Left ventricle myocardium superior (tissue), 1 donor: ENCODE measurements around the gene CD207. TPM values are rescaled to one million over a fixed set of nuclear protein-coding genes. Genes with fewer than 3 reads are reported as not detected.
A peak's percentile ranks its signal among the peaks of the same experiment; 100 is the strongest.

Experiments used
- ATAC-seq: fragments of 200-7000 bp; cut with Tn5 transposase; one replicate; pipeline ENCODE4 v1.9.1; 2020; ENCODE audit warnings: mild to moderate bottlenecking, moderate library complexity
- DNase-seq: peaks from one replicate; pipeline ENCODE4 v3.0.0-alpha.2; 2020
- intact Hi-C: fragments of 100-400 bp; cut with micrococcal nuclease; formaldehyde crosslinking; loops from one replicate; pipeline ENCODE4 v1.11.0; 2022
- total RNA-seq: library from RNA; stranded (reverse); fragmentation: NEBNext Ultra II Directional; extraction: Animal tissue kit (Norgen Biotek cat#: 25700); gene quantifications from one replicate; pipeline ENCODE4 v1.2.1, GENCODE V29; 2021
- donor health status: DM: no; HTN: yes; CAD: no; lungs with severe emphysema.

CD207 gene
- total RNA-seq, 1 donor from 2014 or later = not detected

- intact Hi-C loops = no loop called here
- no peak for DNase-seq
- ATAC-seq = no peak
Observed at GRCh38 chr2:70831861-70832260, 3.8 kb downstream of the CD207 start.

- intact Hi-C loops = no loop called here
- DNase-seq (peak; percentile 59), ATAC-seq (peak; percentile 65)
Observed at GRCh38 chr2:70830366-70830765, 5.2 kb downstream of the CD207 start.

DNA sequence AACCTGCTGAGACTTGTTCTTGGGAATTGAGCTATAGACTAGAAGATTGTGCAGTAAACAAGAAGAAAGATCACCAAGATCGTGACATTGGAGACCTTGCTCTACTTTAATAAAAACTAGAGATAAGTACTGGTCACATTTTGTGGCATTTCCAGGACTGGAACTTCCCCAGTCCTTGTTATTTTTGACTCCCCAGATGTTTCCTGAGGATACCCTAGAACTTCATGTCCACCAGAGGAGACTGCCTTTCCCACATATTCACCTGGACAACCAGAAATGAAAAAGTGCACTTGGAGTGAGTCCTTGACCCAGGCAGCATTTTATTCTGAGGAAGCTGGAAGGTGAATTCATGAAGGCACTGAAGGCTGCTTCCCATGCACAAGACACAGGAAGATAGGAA lies 5.7 kb downstream of the CD207 start:
- no peak for ATAC-seq

GRCh38 chr2:70828914-70829824 lies 6.4 kb downstream of the CD207 start:
- DNase-seq (no peak), ATAC-seq (peak; percentile 60)
- intact Hi-C loops = no loop called here

More for the DNA sequence above, 5.7 kb downstream of the CD207 start:
- intact Hi-C loops = no loop called here
- no peak for DNase-seq

GRCh38 chr2:70828115-70828514 lies 7.5 kb downstream of the CD207 start:
- intact Hi-C loops = no loop called here
- DNase-seq (no peak), ATAC-seq (no peak)

DNA sequence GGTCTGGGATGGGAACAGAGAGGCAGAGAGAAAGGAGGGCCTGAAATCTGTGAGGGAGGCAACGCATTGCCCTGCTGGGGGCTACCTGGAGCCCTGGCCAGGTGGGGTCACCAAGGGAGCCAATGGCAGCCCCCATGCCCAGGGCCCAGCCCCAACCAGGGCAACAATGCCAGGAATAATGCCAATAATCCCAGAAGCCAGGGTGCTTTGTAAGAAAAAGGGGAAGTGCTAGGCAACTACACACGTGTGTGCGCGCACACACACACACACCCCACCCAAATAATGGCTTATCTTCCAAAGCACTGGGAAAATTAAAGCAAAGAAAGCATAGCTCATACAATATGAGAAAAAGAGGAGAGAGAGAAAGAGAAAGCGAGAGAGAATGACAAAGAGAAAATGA lies 8.2 kb downstream of the CD207 start:
- no peak for DNase-seq
- intact Hi-C loops = no loop called here
- ATAC-seq = no peak

DNA sequence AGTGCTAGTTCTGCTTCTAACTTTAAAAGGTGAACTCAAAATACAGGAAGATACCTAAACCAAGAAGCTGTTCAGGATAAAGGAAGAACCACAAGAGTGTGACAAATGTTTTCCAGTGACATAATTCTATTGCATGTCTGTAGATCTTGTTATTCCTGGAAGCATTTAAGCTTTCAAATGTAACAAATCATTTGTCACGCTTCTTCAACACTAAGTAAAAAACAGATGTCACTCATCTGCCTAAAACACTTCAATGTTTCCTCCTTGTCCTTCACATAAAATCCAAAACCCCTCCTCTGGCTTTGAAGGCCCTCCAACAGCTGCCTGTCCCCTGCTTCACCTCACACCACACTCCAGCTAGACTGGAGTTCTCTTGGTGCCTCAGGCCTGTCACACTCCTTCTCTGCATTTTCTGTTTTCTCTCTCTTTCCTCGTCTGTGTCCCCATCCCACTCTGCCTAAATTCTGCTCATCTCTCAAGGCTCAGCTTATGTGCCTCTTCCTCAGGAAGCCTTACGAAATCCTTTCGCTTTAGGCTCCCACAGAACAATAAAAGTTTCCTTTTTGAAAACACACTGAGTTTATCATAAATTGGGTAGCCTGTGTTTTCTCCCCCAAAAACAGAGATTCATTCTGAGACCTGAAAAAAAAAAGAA lies 8.8 kb downstream of the CD207 start:
- intact Hi-C loops = no loop called here
- no peak for ATAC-seq
- no peak for DNase-seq

- ATAC-seq = no peak
- DNase-seq = no peak
- intact Hi-C loops = no loop called here
Observed at GRCh38 chr2:70823249-70823648, 12.4 kb downstream of the CD207 start.

DNA sequence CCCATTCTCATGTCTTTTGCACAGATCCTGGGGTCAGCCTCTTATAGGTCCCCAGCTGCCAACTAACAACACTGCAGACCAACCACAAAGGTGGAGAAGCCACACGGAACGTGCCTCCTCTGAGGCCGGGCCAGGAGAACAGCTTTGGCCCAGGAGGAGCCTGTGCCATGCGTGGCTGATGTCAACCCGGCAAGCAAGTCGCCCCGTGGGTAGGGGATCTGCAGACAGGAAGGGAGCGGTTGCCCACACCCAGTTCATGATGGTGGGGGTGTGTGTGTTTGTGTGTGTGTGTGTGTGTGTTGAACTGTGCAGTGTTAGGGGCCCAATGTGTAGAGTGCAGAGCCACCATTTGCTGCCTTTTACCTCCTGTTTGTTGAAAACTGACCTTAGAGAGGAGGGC lies 12.8 kb downstream of the CD207 start:
- no peak for DNase-seq
- no peak for ATAC-seq
- intact Hi-C loops = no loop called here

DNA sequence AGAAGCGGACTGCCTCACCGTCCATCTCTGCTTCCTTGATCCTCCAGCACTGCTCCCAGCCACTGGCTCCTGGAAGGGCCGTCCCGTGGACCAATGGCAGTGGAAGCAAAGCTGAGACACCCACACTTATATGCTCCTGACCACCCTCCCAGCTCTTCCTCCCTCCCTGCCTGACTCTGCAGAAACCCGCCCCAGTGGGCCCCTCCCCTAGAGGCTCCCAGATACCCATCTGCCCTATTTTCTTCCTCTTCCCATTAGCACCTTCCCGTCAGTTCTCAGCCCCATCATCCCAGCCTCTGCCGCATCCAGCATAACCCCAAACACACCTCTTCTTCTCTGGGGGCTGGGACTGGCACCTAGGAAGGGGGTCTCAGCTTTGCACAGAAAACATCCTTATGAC lies 15.1 kb downstream of the CD207 start, which contains the start of gene CLEC4F:
TSS of gene CLEC4F (minus strand) at position 101 of the 400 bp plus-strand sequence. CDS start at position 25, 76 bp downstream.
- intact Hi-C loops = no loop called here
- ATAC-seq = no peak

GRCh38 chr2:70817284-70817954 lies 18.2 kb downstream of the CD207 start:
- DNase-seq (no peak), ATAC-seq (no peak)
- intact Hi-C loops = no loop called here

More for the DNA sequence above, 15.1 kb downstream of the CD207 start, which contains the start of gene CLEC4F:
- no peak for DNase-seq

DNA sequence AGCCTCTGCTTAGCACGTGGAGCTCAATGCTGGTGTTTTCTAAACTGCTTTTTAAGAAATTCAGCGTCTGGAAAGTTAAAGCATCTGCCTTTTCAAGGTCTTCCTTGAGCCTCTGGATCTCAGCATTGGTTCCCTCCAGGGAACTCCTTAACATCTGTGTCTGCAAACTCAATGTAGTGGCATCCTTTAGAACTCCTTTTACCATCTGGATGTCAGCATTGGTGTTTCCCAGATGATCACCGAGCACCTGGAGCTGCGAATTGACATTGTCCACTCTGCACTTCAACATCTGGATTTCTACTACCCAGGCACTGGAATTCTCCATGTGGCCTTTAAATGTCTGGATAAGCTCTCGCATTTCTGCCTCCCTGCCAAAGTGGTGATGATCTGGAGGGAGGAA lies 18.9 kb downstream of the CD207 start:
- intact Hi-C loops = no loop called here
- ATAC-seq (no peak), DNase-seq (no peak)

DNA sequence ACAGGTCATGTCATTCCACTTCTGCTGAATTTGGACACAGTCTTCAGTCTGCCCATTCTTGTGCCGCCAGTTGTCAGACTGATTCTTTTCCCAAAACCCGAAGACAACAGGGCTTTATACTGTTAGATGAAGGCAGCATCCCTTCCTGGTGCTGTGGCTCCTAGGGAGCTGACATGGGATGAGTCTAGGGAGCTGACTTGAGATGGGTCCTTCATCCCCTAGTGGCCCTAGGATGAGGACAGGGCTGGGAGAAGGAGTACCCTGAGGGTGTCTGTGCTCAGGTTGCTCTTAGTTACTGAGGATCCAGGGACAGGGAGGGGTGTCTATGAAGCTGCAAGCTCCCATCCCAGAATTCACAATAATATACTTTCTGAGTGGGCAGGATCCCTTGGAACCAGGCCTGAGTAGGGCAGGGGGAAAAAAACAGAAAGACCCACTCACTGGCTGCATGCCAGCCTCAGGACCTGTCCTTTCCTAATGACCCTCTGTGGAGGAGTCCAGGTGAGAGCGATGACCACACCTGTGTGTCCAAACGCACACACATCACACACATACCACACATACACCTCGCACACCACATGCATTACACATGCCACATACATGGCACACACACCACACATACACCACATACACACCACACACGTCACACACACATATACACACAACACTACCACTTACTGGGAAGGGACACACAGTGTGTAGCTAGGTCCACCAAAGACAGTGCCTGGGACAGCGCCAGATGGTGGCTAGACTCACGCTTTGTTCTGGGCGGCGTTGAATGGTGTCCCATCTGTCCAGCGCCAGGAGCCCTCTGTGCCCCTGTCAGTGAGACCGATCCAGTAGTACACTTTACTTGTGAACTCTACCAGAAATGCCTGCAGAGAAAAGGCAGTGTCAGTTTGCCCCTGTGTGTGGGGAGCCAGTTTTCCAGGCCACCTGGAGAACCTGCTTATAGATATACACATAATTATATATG lies 26.3 kb downstream of the CD207 start:
- ATAC-seq (no peak), DNase-seq (no peak)
- intact Hi-C loops = no loop called here

DNA sequence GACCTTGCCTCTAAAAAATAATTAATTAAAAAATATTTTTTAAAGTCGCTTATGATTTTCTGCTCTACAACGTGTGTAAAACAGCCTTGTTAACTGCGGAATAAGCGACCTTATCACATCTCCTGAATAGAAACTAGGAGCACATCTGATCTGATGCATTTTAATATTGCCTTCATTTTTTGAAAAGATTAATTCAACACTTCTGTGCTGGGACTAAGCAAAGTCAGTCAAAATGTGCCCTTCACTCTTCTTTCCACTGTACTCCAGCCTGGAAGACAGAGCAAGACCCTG lies 27.8 kb downstream of the CD207 start:
- ATAC-seq (no peak), DNase-seq (no peak)
- intact Hi-C loops = no loop called here

DNA sequence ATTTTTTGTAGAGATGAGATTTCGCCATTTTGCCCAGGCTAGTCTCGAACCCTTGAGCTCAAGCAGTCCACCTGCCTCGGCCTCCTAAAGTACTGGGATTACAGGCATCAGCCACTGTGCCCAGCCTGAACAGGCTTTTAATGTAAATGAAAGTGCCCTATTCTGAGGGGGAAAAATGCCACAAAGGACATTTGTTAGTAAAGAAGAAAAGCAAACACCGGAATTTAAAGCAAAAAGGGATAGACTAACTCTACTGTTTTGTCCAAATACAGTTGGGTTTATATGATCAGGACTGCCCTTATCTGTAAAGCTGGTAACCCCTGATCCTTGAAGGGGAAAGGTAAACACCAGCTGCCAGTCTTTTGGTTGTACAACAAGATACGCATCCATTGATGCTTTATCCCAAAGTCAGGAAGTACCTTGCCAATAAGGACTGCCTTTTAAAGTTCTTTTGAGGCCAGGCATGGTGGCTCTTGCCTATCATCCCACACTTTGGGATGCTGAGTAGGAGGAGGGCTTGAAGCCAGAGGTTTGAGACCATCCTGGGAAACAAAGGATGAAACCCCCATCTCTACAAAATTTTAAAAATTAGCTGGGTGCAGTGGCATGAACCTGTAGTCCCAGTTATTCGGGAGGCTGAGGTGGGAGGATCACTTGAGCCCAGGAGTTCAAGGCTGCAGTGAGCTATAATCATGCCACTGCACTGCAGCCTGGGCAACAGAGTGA lies 28.4 kb downstream of the CD207 start:
- DNase-seq (no peak), ATAC-seq (no peak)
- intact Hi-C loops = no loop called here

DNA sequence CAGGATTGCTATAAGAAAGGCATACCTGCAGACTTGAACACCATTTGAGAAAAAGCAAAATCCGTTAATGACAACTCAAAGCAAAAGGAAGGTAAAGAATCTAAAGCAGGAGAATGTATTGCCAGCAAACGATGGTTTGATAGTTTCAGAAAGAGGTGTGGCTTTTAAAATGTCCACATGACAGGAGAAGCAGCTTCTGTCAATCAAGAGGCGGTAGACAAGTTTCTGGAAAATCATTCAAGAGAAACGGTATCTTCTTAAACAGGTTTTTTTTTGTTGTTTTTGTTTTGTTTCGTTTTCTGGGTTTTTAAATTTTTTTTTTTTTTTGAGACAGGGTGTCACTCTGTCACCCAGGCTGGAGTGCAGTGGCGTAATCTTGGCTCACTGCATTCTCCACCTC lies 29.0 kb downstream of the CD207 start:
- intact Hi-C loops = no loop called here
- ATAC-seq = no peak
- DNase-seq = no peak

DNA sequence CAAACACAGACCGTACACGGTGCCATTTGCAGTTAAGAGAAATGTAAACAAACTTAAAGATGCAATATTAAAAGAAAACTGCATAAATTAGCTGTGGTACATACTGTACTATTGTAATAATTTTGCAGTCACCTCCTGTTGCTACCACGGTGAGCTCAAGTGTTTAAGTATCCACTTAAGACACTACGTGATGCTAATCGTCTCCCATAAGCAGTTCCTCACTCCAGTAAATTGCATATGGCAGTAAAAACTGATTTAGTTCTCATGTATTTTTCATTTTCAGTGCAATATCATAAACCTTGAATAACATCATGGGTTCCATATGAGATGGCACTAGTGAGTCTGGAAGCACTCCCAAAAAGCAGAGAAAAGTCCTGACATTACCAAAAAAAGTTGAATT lies 29.6 kb downstream of the CD207 start:
- intact Hi-C loops = no loop called here
- no peak for ATAC-seq

DNA sequence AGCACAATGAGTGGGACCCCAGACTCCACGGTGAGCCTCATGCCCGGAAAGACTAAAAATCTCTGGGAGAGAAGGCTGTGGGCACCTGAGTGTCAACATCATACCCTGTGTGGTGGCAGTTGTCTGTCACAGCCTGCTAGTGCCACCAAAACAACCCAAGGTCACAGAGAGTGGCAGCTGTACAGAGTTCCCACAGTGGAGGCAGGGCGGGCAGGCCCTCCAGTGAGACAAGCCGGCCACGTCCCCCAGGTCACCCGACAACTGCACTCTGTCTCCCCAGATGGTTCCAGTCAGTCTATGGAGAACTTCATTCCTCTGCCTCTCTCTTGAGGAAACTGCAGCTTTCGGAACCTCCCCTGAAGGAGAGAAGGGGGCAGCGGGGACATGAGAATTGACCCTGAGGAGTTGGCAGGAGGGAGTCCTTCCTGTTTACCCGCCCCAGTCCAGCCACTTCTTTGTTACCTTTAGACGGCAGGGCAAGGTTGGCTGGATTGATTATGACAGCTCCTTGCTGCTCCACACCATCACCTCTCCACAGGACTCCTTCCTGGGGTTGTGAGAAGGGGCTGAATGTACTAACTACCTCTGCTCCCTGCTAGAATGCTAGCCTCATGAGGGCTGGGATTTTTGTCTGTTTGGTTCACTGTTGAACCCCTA lies 33.9 kb downstream of the CD207 start:
- intact Hi-C loops = no loop called here
- ATAC-seq (no peak), DNase-seq (no peak)

More for the DNA sequence above, 29.6 kb downstream of the CD207 start:
- no peak for DNase-seq
